OCI-M2 (cell line): ENCODE results near the gene FBXW4.
"Not testable (repeated sequence)": the region's sequence is repeated elsewhere in the genome, so short reads cannot be mapped to it uniquely, and the experiment has no call there.

ENCODE experiments used
- DNase-seq: peaks from one replicate; lab custom pipeline; 2025; ENCODE audit not compliant: unreplicated experiment; lab: John Stamatoyannopoulos, UW

FBXW4 gene

DNA sequence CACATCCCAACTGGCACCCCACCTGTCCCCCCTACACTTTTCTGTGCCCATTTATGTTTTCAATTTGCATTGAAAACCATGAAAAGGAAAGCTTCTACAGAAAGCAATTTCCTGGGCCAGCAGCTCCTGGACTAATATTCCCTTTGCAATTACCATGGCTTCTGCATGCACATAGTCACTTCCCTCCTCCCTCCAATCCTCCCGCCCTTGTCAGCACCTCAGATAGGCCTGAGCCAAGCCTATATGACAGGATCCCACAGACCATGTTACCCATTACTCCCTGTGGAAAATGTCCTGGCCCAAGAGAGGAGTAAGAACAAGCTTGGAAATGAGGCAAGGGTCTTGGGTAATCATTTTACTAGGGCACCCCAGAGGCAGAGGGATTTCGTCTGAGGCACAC lies 38.1 kb downstream of the FBXW4 start:
- no peak for DNase-seq

DNA sequence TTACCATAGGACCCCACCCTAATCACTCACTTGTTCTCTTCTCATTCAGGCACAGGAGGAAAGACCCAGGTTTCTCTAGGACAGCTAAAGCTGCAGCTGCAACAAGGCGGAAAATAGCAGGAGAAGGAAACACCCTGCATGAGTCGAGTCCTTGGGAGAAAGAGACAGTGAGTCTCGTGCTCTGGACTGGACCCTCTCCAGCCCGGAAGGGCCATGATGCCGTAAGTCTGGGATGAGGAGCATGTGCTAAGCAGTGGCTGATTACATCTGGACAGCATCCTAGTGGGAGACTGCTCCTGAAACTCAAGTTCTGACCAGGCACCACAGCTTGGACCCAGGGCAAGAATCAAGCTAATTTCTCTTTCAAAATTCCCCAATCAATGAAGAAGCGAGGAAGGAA lies 39.4 kb downstream of the FBXW4 start:
- no peak for DNase-seq

DNA sequence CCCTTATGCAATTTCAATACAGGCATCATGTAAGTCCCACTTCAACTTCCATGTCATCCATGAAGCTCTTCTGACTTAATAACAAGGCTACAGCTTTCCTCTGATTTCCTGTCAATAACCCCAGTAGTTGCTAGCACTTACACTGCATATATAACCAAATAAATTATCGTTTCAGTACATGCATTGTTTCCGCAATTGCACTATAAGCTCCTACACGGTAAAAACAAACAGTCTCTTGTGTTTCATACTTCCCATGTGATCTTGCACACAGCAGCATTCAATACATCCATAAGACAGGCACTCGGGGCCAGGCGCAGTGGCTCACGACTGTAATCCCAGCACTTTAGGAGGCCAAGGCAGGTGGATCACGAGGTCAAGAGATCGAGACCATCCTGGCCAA lies 41.4 kb downstream of the FBXW4 start:
- no peak for DNase-seq

DNA sequence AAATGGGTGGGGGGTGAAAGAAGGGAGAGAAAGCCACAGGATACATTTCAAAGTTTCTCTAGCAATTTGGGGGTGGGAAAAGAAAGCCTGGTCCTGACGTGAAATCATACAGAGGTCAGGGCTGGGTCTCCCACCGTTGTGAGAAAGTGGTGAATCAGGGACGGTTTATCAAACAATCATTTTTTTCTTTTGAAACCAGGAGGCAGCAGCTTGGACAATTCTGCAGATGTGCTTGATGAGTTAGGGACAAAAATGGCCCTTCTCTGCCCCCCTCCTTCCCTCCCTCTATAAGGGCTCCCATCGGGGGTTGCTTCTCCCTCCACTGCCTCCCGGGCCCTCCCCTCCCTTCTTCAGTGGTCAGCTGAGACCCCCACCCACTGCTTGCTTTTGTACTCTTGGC lies 43.6 kb downstream of the FBXW4 start:
- no peak for DNase-seq

DNA sequence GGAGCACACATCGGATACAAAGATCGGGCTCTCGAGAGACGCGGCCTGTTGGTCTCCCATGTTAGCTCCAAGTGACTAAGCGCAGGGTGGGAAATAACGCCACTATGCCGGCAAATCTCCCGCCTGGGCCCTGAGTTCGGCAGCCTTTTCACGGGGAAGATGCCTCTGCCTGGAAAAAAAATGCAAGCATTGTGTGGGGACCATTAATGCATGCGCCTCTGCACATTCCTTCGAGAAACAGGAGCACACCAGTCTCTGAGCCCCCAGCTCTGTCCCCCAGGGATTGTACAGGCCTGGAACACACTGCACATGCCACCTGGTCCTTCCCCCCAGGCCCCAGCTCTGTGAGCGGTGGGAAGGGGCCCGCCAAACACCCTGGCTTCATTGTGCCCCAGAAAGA lies 44.1 kb downstream of the FBXW4 start:
- no peak for DNase-seq

DNA sequence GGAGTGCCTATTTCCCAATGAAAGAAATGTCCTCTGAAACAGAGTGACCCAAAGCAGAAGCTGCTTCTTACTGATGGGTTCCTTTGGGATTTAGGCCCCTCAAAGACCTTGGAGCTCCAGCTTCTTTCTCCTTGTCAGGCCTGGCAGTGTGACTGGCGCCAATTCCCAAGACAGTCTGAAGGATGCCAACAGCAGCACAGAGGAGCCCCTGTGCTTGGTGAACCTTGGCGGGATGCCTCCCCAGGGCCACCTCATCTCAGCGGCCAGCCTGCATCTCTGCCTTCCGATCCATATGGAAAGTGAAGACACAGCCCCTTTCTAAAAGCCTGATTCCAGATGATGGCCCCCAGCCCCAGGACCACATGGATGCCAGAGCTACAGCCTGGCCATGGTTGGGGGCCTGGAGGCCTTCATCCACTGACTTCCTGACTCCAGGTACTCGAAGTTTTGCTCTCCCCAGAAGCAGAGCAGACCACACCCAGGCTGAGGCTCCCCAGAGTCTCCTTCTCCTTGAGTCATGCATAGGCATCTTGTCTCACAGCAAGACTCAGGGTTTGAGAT lies 45.4 kb downstream of the FBXW4 start:
- DNase-seq = no peak

DNA sequence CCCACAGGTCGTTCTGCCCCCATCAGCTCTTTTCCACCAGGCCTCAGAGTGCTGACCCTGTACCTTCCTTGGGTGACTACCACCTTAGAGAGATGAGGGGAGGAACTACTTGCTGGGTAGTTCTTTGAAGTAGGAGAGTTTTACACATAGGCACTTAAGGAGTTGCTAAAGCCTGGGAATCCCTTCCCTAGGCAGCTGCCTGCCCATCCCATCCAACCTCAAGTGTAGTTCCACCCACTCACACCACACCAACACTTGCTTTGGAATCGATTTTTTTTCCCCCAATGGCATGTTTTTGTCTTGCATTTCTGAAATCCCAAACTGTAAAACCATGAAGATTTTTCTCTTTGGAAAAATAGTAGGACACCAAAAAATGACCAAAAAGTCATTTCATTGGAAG lies 47.7 kb downstream of the FBXW4 start:
- no peak for DNase-seq

DNA sequence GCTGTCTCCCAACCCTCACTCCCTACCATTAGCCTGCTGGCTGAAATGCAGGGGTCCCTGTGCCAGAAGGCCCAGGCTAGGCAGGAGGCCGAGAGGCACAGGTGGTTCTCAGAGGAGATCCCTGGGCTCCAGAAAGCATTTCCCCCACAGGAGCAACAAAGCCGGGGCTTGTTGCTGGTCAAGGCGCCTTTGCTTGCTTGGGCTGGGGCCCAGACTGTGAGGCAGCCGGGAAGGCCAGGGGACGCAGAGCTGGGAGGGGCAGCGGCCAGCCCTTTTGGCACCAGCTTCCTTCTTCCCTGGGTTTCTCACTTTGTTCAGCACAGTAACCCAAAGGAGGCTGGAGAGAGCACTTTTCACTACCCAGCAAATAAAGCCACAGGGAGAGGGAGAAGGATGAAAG lies 48.6 kb downstream of the FBXW4 start:
- no peak for DNase-seq

DNA sequence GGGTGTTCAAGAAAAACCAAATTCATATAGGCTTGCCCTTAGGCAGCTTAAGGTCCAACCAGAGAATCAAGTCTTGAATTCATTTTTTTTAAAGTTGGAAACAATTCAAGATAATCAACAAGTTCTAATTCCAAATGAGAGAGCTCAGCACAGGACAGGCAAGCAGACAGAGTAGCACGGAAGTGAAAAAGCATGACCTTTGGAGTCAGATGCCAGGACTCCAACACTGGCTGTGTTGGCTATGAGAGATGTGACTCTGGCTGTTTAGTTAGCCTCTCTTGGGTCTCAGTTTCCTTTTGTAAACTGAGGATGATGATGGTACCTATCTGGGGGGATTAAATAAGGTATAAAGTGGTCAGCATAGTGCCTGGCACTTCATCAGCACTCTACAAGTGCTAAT lies 49.3 kb downstream of the FBXW4 start:
- DNase-seq = no peak

DNA sequence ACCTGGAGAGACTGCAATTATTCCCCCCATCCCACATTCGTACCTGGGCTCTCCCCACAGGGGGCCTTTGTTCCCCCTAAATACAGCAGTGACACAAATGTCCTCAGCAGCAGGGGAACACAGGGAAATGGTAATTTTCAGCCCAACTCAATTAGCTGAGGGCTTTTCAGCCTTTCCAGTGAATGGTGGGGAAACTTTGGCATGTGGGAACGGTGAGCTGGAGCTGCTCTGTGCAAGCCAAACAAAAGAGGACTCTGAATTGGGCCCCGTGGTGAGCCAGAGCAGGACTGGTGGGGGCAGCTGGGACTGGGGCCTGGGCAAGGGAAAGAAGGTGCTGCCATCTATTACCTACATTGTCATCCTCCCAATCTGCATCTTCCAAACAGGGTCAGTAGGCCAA lies 51.0 kb downstream of the FBXW4 start:
- DNase-seq = no peak

DNA sequence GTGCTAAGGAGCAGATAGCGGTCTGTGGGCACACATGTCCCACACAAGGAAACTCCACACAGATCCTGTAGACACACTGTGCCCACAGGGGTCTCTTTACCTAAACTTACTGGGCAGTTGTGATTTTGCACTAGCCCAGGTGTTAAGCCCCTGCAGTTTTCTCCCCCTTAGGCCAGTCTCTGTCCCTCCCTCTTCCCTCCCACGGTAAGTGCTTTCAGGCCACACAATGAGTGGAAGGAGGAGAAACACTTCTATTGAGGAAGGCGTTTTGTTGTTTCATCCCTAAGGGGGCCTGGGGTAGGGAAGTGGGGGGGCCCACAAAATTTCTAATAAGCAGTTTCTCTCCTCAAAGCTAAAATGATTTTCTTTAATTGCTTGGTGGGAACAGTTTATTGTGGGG lies 51.4 kb downstream of the FBXW4 start:
- DNase-seq = no peak

DNA sequence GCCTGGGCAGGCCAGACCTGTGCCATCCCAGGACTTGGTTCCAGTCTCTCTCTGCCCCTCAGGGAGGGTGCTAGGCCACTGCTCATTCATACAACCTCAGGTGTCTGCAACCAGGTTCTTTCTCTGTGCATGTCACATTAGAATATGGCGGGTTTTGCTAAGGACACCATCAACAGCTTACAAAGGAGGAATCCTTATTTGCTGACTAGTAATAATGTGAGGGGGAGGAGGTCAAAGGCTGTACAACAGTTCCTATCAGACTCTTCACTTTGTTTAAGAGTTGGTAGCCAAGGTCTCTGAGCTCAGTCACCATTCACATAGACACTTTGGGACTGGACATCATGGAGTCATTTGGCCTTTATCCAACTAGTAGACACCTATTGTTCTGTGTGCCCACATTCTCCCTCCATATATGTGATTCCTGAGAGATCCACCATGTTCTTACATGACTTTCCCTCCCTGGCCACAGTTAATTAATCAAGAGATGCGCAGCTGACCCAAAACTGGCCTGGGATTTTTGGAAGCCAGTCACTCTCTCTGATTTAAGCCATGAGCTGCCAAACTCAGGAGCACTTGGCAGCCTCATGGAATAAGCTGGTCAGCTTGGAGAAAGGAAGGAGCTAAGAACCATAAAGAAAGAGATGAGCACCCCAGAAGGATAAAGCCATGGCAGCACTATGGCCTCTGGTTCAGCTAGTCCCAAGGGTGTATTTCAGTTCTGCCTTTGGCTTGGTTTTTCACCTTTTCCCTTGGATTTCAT lies 55.6 kb downstream of the FBXW4 start:
- no peak for DNase-seq

DNA sequence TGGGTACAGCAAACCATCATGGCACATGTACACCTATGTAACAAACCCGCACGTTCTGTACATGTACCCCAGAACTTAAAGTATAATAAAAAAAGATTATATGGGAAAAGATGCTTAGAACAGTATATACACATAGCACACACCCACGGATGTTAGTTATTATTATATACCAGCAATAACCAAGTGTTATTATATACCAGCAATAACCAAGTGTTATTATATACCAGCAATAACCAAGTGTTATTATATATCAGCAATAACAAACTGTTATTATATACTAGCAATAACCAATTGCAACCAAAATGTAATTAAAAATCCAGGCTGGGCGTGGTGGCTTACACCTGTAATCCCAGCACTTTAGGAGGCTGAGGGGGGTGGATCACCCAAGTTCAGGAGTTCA lies 61.5 kb downstream of the FBXW4 start:
- not testable (repeated sequence) for DNase-seq

DNA sequence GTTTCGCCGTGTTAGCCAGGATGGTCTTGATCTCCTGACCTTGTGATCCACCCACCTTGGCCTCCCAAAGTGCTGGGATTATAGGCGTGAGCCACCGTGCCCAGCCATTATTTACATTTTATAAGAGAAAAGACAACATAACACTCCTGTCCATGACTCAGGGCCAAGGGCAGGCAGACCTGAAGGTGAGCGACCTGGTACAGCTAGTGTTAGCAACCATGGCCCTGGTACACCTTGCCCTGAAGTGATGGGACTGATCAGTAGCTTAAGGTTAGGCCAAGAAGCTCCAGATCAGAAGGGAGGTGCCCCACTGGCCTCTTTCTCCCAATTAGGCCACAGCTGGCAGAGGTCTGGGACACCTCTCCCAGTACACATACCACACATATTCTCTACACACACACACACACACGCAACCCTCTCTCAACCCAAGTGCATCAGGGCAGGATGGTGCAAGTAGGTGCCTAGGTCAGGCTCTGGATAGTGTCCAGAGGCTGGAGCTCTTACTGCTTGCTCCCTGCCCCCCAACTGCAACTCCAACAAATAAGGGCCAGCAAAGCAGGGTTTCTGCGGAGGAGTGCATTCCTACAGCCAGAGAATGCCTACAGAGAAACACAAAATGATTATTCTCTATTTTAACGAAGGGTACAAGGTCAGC lies 63.0 kb downstream of the FBXW4 start:
- DNase-seq = no peak

DNA sequence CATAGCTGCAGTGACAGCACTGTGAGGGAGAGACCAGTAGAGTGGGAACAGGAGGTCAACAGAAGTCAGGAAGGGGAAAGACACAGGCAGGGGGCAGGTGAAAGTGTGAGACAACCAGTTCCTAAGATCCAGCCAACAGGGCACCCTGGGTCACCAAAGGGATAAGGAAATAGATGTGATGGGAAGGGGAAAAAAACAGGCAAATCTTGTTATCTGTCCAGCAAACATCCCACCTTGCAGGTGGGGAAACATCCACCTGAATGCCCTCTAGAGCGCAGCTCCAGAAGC lies 64.4 kb downstream of the FBXW4 start:
- no peak for DNase-seq

DNA sequence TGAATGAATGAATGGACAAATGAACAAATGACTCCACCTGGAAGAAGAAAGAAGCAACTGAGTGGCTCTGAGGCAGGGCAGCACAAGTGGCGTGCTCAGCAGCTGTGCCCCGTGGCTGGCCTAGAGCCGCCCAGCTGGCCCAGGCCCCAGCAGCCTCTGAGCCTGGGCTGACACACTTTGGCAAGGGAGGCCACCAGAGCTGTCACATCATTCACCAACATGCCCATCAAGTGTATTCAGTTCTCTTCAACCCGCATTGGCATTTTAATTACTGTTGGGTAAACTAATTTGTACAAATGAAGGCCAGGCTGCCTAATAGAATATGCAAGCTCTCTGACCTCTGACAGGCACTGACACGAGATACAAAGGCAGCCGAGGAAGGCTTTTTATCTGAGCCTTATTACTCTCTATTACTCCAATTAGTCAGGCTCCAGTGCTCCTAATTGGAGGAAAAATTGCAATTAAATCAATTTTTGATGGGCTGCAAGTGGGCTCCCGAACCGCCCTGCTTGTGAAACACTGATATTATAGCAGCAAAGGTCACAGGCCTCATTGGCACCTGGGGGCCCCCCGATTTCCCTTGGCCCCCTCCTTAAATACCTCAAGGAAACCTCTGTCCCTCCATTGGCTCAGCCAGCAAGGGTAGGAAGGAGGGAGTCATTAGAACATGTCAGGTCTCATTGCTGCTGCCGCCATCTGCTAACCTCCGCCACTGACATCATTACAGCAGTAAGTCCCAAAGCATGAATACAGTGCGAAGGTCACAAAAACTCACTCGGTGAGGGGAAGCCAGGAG lies 64.9 kb downstream of the FBXW4 start:
- no peak for DNase-seq

DNA sequence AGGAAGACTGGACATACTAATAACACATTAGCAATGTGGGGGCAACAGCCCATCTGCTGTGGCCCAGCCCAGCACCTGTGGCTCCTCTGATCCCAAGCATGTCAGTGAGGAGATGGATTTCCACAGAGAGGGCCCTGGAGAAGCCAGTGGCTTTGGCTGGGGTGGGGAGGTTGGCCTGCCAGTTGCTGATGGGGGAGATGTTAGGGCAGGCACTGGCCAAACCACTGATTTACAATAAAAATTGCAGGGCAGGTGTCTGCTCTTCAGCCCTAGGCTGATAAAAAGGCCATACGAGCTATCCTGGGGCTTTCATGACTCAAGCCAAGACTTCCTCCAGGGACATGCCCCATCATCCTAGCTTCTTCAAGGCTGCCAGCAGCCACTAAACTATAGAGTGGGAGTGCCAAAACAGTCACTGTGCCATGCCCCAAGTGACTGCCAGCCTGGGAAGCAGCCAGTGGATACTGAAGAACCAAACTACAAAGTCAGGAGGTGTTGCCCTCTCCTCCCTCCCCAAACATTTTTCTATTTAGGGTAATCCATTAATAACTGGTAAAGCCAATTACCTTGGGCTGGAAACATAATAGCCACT lies 69.1 kb downstream of the FBXW4 start:
- DNase-seq = no peak

DNA sequence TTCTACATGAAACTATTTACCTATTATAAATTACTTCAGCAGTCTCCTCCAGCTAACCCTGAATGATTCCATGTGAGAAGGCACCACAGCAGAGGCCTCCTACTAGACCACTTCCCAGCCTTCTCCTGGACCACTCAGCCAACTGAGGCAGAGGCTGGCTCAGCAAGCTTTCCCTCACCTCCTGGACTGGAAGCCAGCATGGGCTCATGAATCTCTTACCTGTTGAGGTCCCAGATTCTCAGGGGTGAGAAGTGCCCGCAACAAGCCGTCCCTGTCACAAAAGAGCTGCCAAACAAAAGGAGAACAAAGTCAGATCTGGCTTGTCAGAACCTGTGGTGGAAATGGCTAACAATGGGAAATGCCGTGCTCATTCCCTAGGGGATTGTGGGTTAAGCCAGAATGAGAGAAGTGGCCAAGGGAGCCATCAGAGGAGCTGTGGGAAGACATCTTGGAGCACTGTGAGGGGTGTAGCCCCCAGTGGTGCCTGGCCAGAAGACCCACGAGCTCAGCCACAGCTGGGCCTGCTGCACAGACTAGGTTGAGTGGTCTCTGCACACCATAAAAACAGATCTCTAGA lies 70.4 kb downstream of the FBXW4 start:
- DNase-seq = no peak

DNA sequence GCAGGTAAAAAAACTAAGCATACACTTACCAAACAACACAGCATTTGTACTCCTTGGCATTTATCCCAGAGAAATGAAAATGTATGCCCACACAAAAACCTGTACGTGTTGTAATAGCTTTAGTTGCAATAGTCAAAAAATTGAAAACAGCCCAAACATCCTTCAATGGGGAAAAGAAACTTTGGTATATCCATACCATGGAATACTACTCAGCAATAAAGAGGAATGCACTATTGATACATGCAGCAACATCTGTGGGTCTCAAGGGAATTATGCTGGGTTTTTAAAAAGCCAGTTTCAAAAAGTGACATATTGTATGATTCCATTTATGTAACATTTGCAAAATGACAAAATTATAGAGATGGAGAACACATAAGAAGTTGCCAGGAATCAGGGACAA lies 71.4 kb downstream of the FBXW4 start:
- no peak for DNase-seq

DNA sequence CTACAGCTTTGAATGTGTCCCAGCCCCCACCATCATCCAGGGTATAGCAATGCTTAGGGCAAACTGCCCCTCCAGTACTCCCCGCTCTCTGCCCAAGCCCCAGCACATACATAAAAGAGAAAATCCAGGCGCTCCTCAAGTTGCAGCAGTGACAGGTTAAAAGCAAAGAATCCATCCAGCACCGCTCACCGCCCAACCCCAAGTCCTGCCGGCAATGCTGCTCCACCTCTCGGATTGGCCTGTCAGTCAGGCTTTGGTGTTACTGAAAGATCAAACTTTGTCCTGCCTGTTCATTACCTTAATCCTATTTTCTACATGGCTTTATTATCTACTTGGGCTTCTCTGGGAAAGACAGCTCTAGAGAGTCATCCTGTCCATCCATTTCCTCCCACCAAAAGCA lies 75.0 kb downstream of the FBXW4 start:
- DNase-seq = no peak

DNA sequence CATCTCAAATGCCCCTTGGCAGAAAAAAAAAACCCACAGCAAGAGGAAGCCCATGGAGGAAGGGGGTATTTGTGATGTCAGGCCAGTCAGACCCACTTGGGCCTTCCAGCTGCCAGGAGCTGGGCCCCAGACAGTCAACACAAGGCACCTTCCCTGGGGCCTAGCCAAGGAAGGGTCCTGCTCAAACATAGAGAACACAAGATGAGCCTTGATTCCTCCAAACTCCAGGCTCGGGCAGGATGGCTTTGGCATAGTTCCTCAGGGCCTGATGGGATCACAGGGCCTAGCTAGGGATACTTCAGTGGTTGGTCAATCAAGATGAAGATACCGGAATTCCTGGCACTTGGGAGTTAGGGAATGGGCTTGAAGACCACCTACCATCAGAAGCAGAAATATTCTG lies 76.1 kb downstream of the FBXW4 start:
- DNase-seq = no peak
